Measurements from ENCODE around the gene DOCK4. TPM values are rescaled to one million over a fixed set of nuclear protein-coding genes. Genes with fewer than 3 reads are reported as not detected.
"Not testable (repeated sequence)": the region's sequence is repeated elsewhere in the genome, so short reads cannot be mapped to it uniquely, and the experiment has no call there.

The DOCK4 gene
- total RNA-seq, 1 donor = 31.8 TPM

- peak overlapping the region; percentile 4 for H3K4me2 ChIP-seq (ENCODE audit: insufficient read depth, low read length)
- H2AFZ ChIP-seq (ENCODE audit: low read length) = no peak overlapping the region
- H3K4me3 ChIP-seq (ENCODE audit: insufficient read depth, low read length) = no peak overlapping the region
- no peak overlapping the region for H3K27ac ChIP-seq (ENCODE audit: low read depth, low read length)
- peaks cover 44% of the 10 kb centered on the region for H3K27me3 ChIP-seq (ENCODE audit: insufficient read depth, low read length)
- peaks cover 22% of the 10 kb centered on the region for H4K20me1 ChIP-seq (ENCODE audit: insufficient read depth, low read length)
- peaks cover 4% of the 10 kb centered on the region for H3K36me3 ChIP-seq (ENCODE audit: insufficient read depth, low read length)
- no peak for TF ChIP-seq CTCF (IDR thresholded peaks at IDR 0.05; ENCODE audit: extremely low read depth, low read depth, low read length)
- peaks cover 15% of the 10 kb centered on the region for H3K4me1 ChIP-seq (ENCODE audit: insufficient read depth, low read length)
- no peaks in the 10 kb centered on the region for H3K79me2 ChIP-seq (ENCODE audit: insufficient read depth, low read length)
- peak; percentile 53 for DNase-seq (ENCODE audit: insufficient read length, low spot score, missing footprints)
- H3K9me3 ChIP-seq (ENCODE audit: low read depth, low read length) = no peaks in the 10 kb centered on the region
Observed at GRCh38 chr7:111919164-111919563, 287.0 kb downstream of the DOCK4 start.

GRCh38 chr7:111918461-111918860 is 287.7 kb downstream of the DOCK4 start:
- TF ChIP-seq CTCF (IDR thresholded peaks at IDR 0.05; ENCODE audit: extremely low read depth, low read depth, low read length) = no peak
- Histone ChIP-seq H3K4me3 (ENCODE audit: insufficient read depth, low read length) (no peak overlapping the region), H3K36me3 (ENCODE audit: insufficient read depth, low read length) (peaks cover 4% of the 10 kb centered on the region), H4K20me1 (ENCODE audit: insufficient read depth, low read length) (peaks cover 22% of the 10 kb centered on the region), H3K9me3 (ENCODE audit: low read depth, low read length) (no peaks in the 10 kb centered on the region), H3K4me1 (ENCODE audit: insufficient read depth, low read length) (peaks cover 15% of the 10 kb centered on the region), H3K4me2 (ENCODE audit: insufficient read depth, low read length) (no peak overlapping the region), H3K79me2 (ENCODE audit: insufficient read depth, low read length) (no peaks in the 10 kb centered on the region), H3K27me3 (ENCODE audit: insufficient read depth, low read length) (peaks cover 42% of the 10 kb centered on the region), H3K27ac (ENCODE audit: low read depth, low read length) (no peak overlapping the region), H2AFZ (ENCODE audit: low read length) (no peak overlapping the region)
- DNase-seq (ENCODE audit: insufficient read length, low spot score, missing footprints) = no peak

- not testable (repeated sequence) for DNase-seq (ENCODE audit: insufficient read length, low spot score, missing footprints)
Observed at GRCh38 chr7:111917404-111917803, 288.8 kb downstream of the DOCK4 start.

GRCh38 chr7:111914291-111914690 is 291.9 kb downstream of the DOCK4 start:
- Histone ChIP-seq H3K79me2 (ENCODE audit: insufficient read depth, low read length) (no peaks in the 10 kb centered on the region), H3K36me3 (ENCODE audit: insufficient read depth, low read length) (peaks cover 4% of the 10 kb centered on the region), H3K4me1 (ENCODE audit: insufficient read depth, low read length) (peaks cover 2% of the 10 kb centered on the region), H3K27ac (ENCODE audit: low read depth, low read length) (no peak overlapping the region), H3K4me3 (ENCODE audit: insufficient read depth, low read length) (no peak overlapping the region), H3K27me3 (ENCODE audit: insufficient read depth, low read length) (peaks cover 21% of the 10 kb centered on the region), H3K4me2 (ENCODE audit: insufficient read depth, low read length) (no peak overlapping the region), H4K20me1 (ENCODE audit: insufficient read depth, low read length) (peaks cover 9% of the 10 kb centered on the region), H2AFZ (ENCODE audit: low read length) (no peak overlapping the region), H3K9me3 (ENCODE audit: low read depth, low read length) (no peaks in the 10 kb centered on the region)
- peak; percentile 3 for DNase-seq (ENCODE audit: insufficient read length, low spot score, missing footprints)
- TF ChIP-seq CTCF (IDR thresholded peaks at IDR 0.05; ENCODE audit: extremely low read depth, low read depth, low read length) = no peak

More at GRCh38 chr7:111917404-111917803, 288.8 kb downstream of the DOCK4 start:
- H3K4me3 ChIP-seq (ENCODE audit: insufficient read depth, low read length); H3K79me2 ChIP-seq (ENCODE audit: insufficient read depth, low read length); H3K36me3 ChIP-seq (ENCODE audit: insufficient read depth, low read length); H3K27ac ChIP-seq (ENCODE audit: low read depth, low read length); H3K4me2 ChIP-seq (ENCODE audit: insufficient read depth, low read length); H2AFZ ChIP-seq (ENCODE audit: low read length); H3K9me3 ChIP-seq (ENCODE audit: low read depth, low read length): not testable (repeated sequence)
- Histone ChIP-seq H4K20me1 (ENCODE audit: insufficient read depth, low read length) (peaks cover 22% of the 10 kb centered on the region), H3K4me1 (ENCODE audit: insufficient read depth, low read length) (peaks cover 15% of the 10 kb centered on the region), H3K27me3 (ENCODE audit: insufficient read depth, low read length) (peaks cover 40% of the 10 kb centered on the region)
